Body of pancreas (tissue), 4 donors: ENCODE data around the gene CCL16.

Experiments used
- POLR2A ChIP-seq, 3 donors: fragments of 450-650 bp; IDR thresholded peaks; one replicate each; pipeline ENCODE4 v1.6.1; 2016; ENCODE audit warnings: antibody characterized with exemption in 3 of 3, mild to moderate bottlenecking in 2 of 3
- TF ChIP-seq, protein P1 (sequence below), 7 experiments: fragments of 450-650 bp in 4 of 7; fragments of 200-600 bp in 3 of 7; sonication (generic) in 3 of 7; IDR thresholded peaks; one replicate each; pipeline ENCODE4 v1.5.1; 2016 to 2019; ENCODE audit warnings: antibody characterized with exemption in 7 of 7

- TF ChIP-seq POLR2A (IDR thresholded peaks at IDR 0.05) = no peak
- TF ChIP-seq, protein P1, sequence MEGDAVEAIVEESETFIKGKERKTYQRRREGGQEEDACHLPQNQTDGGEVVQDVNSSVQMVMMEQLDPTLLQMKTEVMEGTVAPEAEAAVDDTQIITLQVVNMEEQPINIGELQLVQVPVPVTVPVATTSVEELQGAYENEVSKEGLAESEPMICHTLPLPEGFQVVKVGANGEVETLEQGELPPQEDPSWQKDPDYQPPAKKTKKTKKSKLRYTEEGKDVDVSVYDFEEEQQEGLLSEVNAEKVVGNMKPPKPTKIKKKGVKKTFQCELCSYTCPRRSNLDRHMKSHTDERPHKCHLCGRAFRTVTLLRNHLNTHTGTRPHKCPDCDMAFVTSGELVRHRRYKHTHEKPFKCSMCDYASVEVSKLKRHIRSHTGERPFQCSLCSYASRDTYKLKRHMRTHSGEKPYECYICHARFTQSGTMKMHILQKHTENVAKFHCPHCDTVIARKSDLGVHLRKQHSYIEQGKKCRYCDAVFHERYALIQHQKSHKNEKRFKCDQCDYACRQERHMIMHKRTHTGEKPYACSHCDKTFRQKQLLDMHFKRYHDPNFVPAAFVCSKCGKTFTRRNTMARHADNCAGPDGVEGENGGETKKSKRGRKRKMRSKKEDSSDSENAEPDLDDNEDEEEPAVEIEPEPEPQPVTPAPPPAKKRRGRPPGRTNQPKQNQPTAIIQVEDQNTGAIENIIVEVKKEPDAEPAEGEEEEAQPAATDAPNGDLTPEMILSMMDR (IDR thresholded peaks at IDR 0.05) = no peak
These were observed 46.5 kb upstream of the CCL16 start for GRCh38 chr17:36027761-36028160.
